B cell (primary cell): ENCODE measurements around the gene S100A16. TPM values are rescaled to one million over a fixed set of nuclear protein-coding genes. Genes with fewer than 3 reads are reported as not detected.
A peak's percentile ranks its signal among the peaks of the same experiment; 100 is the strongest.

Experiments used
- ATAC-seq: fragments of 200-7000 bp; cut with Tn5 transposase; one replicate; pipeline ENCODE4 v1.10.0; 2021; ENCODE audit warnings: low read depth, mild to moderate bottlenecking, moderate number of reproducible peaks, moderate library complexity
- CTCF ChIA-PET: fragments of 350-600 bp; sonication (Branson Sonifier 250); formaldehyde crosslinking; loops from one replicate; lab custom pipeline; 2021; ENCODE audit warnings: antibody characterized with exemption, inconsistent platforms; lab: Charles Lee
- POLR2A ChIA-PET: fragments of 350-600 bp; sonication (Branson Sonifier 250); formaldehyde crosslinking; loops from one replicate; lab custom pipeline; 2021; ENCODE audit warnings: antibody characterized with exemption; lab: Charles Lee
- DNase-seq: peaks from one replicate; pipeline ENCODE4 v3.0.0; 2013
- H2AFZ ChIP-seq: 2 replicates; pipeline ENCODE4 v1.6.1; 2012; ENCODE audit warnings: mild to moderate bottlenecking, low read depth, low read length; ENCODE audit not compliant: insufficient read depth, poor library complexity, severe bottlenecking
- H3K27ac ChIP-seq, 2 donors: 1 replicate in 1 of 2; 2 replicates in 1 of 2; pipeline ENCODE4 v1.5.1; 2012 to 2013; ENCODE audit warnings: low read length in 2 of 2, mild to moderate bottlenecking in 2 of 2, moderate library complexity in 1 of 2
- H3K27me3 ChIP-seq, 4 experiments: fragments of 200-600 bp in 1 of 4; sonication (generic) in 1 of 4; replicated peaks in 1 of 4; 1 replicate in 2 of 4; 2 replicates in 2 of 4; pipeline versions ENCODE4 v1.6.1 to v1.7.0; 2013 to 2016; ENCODE audit warnings: low read length in 3 of 4, mild to moderate bottlenecking in 2 of 4, mixed read lengths in 1 of 4, moderate library complexity in 1 of 4; ENCODE audit not compliant: insufficient read depth in 4 of 4, control insufficient read depth in 3 of 4; ENCODE audit errors: control extremely low read depth in 1 of 4
- H3K36me3 ChIP-seq, 2 experiments: replicated peaks in 1 of 2; 1 replicate in 1 of 2; 2 replicates in 1 of 2; pipeline versions ENCODE4 v1.6.1 to v1.7.1; 2013; ENCODE audit warnings: low read length in 1 of 2; ENCODE audit not compliant: insufficient read depth in 2 of 2, control insufficient read depth in 1 of 2; ENCODE audit errors: control extremely low read depth in 1 of 2, extremely low read depth in 1 of 2
- H3K4me1 ChIP-seq, 2 donors: fragments of 200-600 bp in 1 of 2; sonication (generic) in 1 of 2; 1 replicate in 1 of 2; 2 replicates in 1 of 2; pipeline versions ENCODE4 v1.5.1 to v1.6.1; 2013 to 2017; ENCODE audit warnings: low read length in 2 of 2; ENCODE audit not compliant: control insufficient read depth in 2 of 2, insufficient read depth in 2 of 2
- H3K4me2 ChIP-seq: replicated peaks from 2 replicates; pipeline ENCODE3; 2012; ENCODE audit warnings: mild to moderate bottlenecking, low read depth, low read length; ENCODE audit not compliant: poor library complexity, severe bottlenecking
- H3K4me3 ChIP-seq, 5 experiments: fragments of 200-600 bp in 1 of 5; sonication (generic) in 1 of 5; 1 replicate in 3 of 5; 2 replicates in 2 of 5; pipeline versions ENCODE4 v1.5.1 to v1.7.0; 2011 to 2016; ENCODE audit warnings: low read length in 4 of 5, mild to moderate bottlenecking in 4 of 5, low read depth in 2 of 5, control low read depth in 1 of 5, moderate library complexity in 1 of 5; ENCODE audit not compliant: insufficient read depth in 1 of 5; ENCODE audit errors: control extremely low read depth in 1 of 5, extremely low read depth in 1 of 5
- H3K79me2 ChIP-seq: fragments of 200-600 bp; sonication (generic); one replicate; pipeline ENCODE4 v1.6.0; 2016; ENCODE audit warnings: low read length; ENCODE audit not compliant: control insufficient read depth, insufficient read depth
- H3K9ac ChIP-seq: fragments of 200-600 bp; sonication (generic); 2 replicates; pipeline ENCODE4 v1.6.1; 2017; ENCODE audit warnings: mild to moderate bottlenecking, low read length, moderate library complexity
- H3K9me3 ChIP-seq, 3 donors: one replicate each; pipeline versions ENCODE4 v1.6.1 to v1.7.1; 2013; ENCODE audit warnings: low read length in 2 of 3; ENCODE audit not compliant: control insufficient read depth in 2 of 3, insufficient read depth in 1 of 3; ENCODE audit errors: control extremely low read depth in 1 of 3
- H4K20me1 ChIP-seq: 2 replicates; pipeline ENCODE4 v1.6.0; 2012; ENCODE audit warnings: mild to moderate bottlenecking, low read length; ENCODE audit not compliant: insufficient read depth, control insufficient read depth, poor library complexity, severe bottlenecking
- H3K27ac Mint-ChIP-seq: one replicate; pipeline ENCODE4 v1.8.0; 2021; ENCODE audit warnings: mixed read lengths
- H3K27me3 Mint-ChIP-seq: one replicate; pipeline ENCODE4 v1.8.0; 2021; ENCODE audit warnings: mixed read lengths
- H3K4me1 Mint-ChIP-seq: one replicate; pipeline ENCODE4 v1.8.0; 2021; ENCODE audit warnings: mixed read lengths
- H3K4me3 Mint-ChIP-seq: one replicate; pipeline ENCODE4 v1.8.0; 2021; ENCODE audit warnings: mixed read lengths
- H3K9me3 Mint-ChIP-seq: one replicate; pipeline ENCODE4 v1.8.0; 2022; ENCODE audit warnings: mixed read lengths; ENCODE audit not compliant: insufficient read depth
- CTCF ChIP-seq: fragments of 200-600 bp; IDR thresholded peaks from one replicate; pipeline ENCODE4 v1.8.0; 2022; ENCODE audit warnings: antibody characterized with exemption, mild to moderate bottlenecking
- EZH2 ChIP-seq: IDR thresholded peaks from 2 replicates; pipeline ENCODE4 v1.6.1; 2012; ENCODE audit warnings: borderline replicate concordance, low read depth, mild to moderate bottlenecking, moderate library complexity, low read length; ENCODE audit not compliant: insufficient read depth, poor library complexity, severe bottlenecking
- whole genome bisulfite sequencing: methylation state at CpG from one replicate; pipeline ENCODE4 v1.1.5; 2013; ENCODE audit warnings: missing lambda C conversion rate; ENCODE audit not compliant: insufficient coverage; 5-methylcytosine and 5-hydroxymethylcytosine counted together
- intact Hi-C: fragments of 100-400 bp; cut with micrococcal nuclease; formaldehyde crosslinking; loops from one replicate; pipeline ENCODE4 v1.10.0; 2022
- polyA plus RNA-seq: library from polyadenylated mRNA; depleted of rRNA; stranded (reverse); fragments of >200 nt; gene quantifications from 2 replicates; pipeline ENCODE4 v1.2.3, GENCODE V29; 2012
- total RNA-seq, 2 donors: library from RNA; stranded (reverse); fragments of 120-200 nt in 1 of 2; gene quantifications; 1 replicate in 1 of 2; 2 replicates in 1 of 2; pipeline versions ENCODE4 v1.2.3 to v1.2.4, GENCODE V29; 2013 to 2022

Gene S100A16
- total and polyA plus RNA-seq, 2 donors (not counting 1 experiment from before 2014, with no cell fraction given), result not detected

GRCh38 chr1:153602749-153603148 is 10.2 kb downstream of the S100A16 start:
- no peaks in the 10 kb centered on the region for H3K27me3 ChIP-seq
- H3K4me1 ChIP-seq, result peaks cover 18 to 32% of the 10 kb centered on the region in 2 donors
- Mint-ChIP-seq H3K4me1 (peaks cover 27% of the 10 kb centered on the region), H3K27me3 (no peaks in the 10 kb centered on the region), H3K9me3 (no peaks in the 10 kb centered on the region), H3K27ac (no peak overlapping the region), H3K4me3 (no peak overlapping the region)
- no peaks in the 10 kb centered on the region for H4K20me1 ChIP-seq
- H3K79me2 ChIP-seq, result no peaks in the 10 kb centered on the region
- H3K9me3 ChIP-seq, result no peaks in the 10 kb centered on the region
- H3K36me3 ChIP-seq, result no peaks in the 10 kb centered on the region
- no peak for DNase-seq
- ATAC-seq, result no peak
- H2AFZ ChIP-seq, result no peak overlapping the region
- no peak for TF ChIP-seq CTCF
- no peak for TF ChIP-seq EZH2
- H3K4me3 ChIP-seq, result no peak overlapping the region
- intact Hi-C loops, result no loop called here
- ChIA-PET CTCF (interaction anchor here (0.7 kb wide), 1 partner anchor 100 kb away, joined by 3 read pairs; no protein-coding TSS in a partner anchor), POLR2A (no interaction called here)
- H3K27ac ChIP-seq, result no peak overlapping the region
- 100% methylated on average over 2 of the region's 6 CpGs for WGBS
- no peak overlapping the region for H3K4me2 ChIP-seq
- H3K9ac ChIP-seq, result no peak overlapping the region

- Mint-ChIP-seq H3K27ac (peak overlapping the region; percentile 82), H3K4me1 (peaks cover 39% of the 10 kb centered on the region), H3K27me3 (no peaks in the 10 kb centered on the region), H3K9me3 (no peaks in the 10 kb centered on the region), H3K4me3 (peak overlapping the region; percentile 19)
- CTCF ChIA-PET, result interaction anchor here (0.9 to 2.1 kb wide), 8 partner anchors 23 to 149 kb away, joined by 3 to 6 read pairs (median 3); partner anchors contain the start of genes S100A13 and S100A6
- Histone ChIP-seq H4K20me1 (no peaks in the 10 kb centered on the region), H3K79me2 (no peaks in the 10 kb centered on the region), H3K9ac (no peak overlapping the region), H3K4me3 (no peak overlapping the region), H3K9me3 (no peaks in the 10 kb centered on the region), H2AFZ (no peak overlapping the region), H3K36me3 (no peaks in the 10 kb centered on the region), H3K27ac (peak overlapping the region in 1 of 2 donors; percentile 44), H3K4me2 (peak overlapping the region; percentile 78), H3K4me1 (peaks cover 27 to 39% of the 10 kb centered on the region in 2 donors), H3K27me3 (no peaks in the 10 kb centered on the region)
- POLR2A ChIA-PET, result interaction anchor here (1.2 to 2.1 kb wide), 2 partner anchors 34 to 390 kb away, joined by 3 to 17 read pairs; partner anchors contain the start of genes CHTOP and RPS27
- intact Hi-C loops, result loop anchor here (1.0 to 2.0 kb wide), 3 partner anchors 58 to 71 kb away; partner anchors contain the start of gene SNAPIN
- 100% methylated on average over 1 of the region's 7 CpGs for WGBS
- ATAC-seq (no peak), DNase-seq (no peak)
- TF ChIP-seq CTCF (no peak), EZH2 (no peak)
These were observed 13.1 kb downstream of the S100A16 start for GRCh38 chr1:153599847-153600246.
